Activated CD4-positive, alpha-beta T cell treated with anti-CD3 and anti-CD28 coated beads for 1 hour (primary cell): Measurements from ENCODE around the gene SRC.

ENCODE experiments used
- DNase-seq: peaks from one replicate; pipeline ENCODE4 v3.0.0-alpha.2; 2020

SRC gene

GRCh38 chr20:37437676-37438075 is 91.7 kb downstream of the SRC start:
- DNase-seq = no peak

DNA sequence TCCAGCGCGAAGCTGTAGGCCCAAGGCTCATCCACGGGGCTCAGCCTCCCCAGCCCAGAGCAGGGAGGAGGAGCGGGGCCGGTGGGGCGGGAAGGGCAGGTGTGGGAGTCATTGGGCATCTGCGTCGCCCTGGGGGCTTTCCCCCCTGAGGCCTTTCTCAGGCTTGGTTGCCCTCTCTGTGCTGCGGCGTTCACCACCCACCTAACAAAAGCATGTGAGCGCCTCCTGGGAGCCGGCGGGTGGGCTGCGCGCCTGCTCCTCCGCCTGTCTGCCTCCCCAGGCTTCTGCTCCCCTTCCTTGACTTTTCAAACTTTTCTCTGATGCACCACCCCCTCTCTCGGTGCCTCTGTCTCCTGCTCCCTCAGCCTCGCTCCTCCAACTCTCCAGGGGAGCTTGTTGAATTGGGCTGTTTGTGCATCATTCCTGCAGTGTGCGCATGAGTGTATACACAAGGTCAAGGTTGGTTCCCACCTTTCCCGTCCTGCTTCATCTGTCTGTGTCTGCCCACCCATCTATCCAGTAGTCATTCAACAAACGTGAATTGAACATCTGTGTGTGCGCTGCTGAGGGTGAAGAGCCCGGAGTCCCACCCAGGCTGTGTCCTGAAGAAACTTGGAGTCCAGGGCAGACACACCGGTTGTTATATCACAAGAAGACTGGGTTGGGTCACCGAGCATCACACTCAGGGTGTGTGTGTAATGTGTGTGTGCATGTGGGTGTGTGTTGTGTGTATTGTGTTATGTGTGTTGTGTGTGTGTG is 92.7 kb downstream of the SRC start:
- DNase-seq = no peak

DNA sequence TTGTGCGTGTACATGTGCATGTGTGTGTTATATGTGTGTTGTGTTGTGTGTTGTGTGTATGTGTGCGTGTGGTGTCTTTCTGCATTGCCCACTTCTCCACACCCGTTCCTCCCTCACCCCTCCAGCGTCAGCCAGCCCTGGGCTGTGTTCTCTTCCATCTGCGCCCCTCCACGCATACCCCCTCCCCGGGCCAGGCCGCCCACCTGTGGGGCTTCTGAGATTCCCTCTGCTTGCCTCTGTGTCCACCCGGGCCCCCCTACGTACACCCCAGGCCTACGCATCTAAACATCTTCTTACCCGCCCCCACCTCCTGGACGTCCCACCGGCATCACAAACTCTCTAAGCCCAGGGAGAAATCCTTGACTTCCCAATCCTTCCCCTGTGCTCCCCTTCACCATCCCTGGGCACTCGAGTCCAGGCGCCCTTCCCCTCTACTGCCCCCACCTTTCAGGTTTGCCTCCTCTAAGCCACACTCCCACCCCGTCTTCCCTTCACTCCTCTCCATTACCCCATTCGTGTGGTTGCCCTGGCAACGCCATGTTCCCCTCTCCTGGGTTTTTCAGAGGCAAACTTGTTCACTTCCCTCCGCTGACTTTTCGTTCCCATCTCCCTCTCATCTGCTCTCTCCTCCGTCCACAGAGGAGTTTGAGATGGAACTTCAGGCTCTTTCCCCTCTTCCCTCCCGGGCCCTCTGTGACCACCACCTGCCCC is 93.4 kb downstream of the SRC start:
- DNase-seq = no peak

GRCh38 chr20:37441023-37441422 is 95.1 kb downstream of the SRC start:
- DNase-seq = no peak

GRCh38 chr20:37442547-37442946 is 96.6 kb downstream of the SRC start:
- DNase-seq = no peak

DNA sequence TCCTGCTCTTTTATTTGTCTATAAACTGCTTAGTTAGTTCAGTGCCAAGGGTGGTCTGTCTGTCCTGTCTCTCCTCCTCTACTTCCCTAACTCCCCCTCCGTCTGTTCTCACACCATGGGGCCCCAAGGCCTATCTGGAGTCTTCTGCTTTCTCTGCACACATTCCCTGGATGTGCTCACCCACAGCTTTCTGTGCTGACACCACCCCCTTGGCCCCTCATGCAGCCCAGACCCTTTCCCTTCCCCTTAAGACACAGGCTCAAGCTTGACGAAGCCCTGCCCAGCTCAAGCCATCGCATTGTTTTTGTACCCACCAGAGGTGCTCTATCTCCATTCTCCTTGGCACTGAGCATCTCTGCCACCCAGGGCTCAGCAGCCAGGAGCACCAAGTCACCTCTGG is 97.0 kb downstream of the SRC start:
- no peak for DNase-seq

DNA sequence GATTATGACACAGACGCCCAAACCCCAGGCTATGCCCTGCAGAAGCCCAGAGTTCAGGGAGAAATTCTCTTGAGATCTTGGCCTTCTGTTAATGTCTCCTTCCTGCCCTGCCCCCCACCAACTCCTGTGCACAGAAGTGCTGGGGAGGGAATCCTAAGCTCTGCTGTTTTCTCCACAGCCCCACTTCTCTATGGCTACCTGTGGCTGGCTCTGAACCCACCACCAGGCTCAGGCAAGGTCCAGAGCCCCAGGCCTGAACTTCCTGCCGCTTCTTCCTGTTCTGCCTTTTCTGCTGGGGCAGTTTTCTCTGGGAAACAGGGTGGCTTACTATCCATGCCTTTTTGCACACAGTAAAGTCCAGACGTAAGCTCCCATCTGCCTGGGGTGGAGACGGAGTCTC is 97.7 kb downstream of the SRC start:
- no peak for DNase-seq

- no peak for DNase-seq
Measured at GRCh38 chr20:37445041-37445440, 99.1 kb downstream of the SRC start.

DNA sequence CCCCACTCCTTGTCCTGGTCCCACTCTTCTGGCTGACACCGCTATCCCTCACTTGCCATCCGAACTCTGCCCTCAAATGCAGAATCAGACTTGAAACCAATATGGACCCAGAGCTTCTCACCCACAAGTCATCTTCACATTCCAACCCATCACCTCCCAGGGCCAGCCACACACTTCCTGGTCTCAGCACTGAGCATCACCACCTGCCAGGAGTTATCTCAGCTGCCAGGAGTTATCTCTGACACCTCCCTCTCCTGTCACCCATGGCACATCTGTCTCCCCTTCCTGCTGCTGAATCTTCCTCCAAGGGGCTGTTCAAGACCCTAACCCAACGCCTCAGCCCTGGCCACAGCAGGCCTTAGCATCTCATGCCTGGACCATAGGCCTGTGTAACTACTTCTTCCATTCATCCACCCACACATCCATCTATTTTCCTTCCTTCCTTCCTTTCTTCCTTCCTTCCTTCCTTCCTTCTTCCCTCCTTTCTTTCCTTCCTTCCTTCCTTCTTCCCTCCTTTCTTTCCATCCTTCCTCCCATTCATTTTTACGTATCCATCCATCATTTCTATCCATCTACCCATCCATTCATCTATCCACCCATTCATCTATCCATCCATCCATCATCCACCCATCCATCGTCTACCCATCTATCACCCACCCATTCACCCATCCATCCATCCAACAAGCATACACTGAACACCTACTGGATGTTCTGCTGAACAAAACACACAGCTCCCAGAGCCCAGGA is 100.5 kb downstream of the SRC start:
- DNase-seq = no peak

GRCh38 chr20:37447688-37448087 is 101.7 kb downstream of the SRC start:
- DNase-seq = no peak

DNA sequence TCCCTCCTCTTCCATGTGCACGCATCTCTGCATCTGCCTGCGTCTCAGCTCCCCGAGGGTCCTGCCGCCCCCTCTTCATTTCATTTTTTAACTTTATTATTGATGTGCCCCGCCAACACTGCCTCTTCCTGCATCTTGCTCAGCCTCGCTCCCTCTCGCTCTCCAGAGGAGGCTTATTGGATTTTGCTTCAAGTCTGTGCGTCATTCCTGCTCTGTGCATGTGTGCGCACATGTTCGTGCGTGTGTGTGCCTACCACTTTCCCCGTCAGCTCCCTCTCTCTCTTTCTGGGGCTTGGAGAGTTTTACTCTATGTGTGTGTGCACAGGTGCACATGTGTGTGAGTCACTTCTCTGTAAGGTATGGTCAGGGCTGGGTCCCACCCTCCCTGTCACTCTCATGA is 103.3 kb downstream of the SRC start:
- no peak for DNase-seq

DNA sequence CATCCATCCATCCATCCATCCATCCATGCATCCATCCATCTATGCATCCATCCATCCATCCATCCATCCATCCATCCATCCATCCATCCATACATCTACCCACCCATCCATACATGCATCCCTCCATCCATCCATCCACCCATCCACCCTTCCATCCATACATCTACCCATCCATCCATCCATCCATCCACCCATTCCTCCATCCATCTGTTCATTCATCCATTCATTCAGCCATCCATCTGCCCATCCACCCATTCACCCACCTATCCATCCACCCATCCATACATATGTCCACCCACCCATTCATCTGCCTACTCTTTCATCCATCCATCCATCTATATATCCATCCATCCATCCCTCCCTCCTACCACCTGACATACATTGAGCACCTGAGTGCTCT is 104.4 kb downstream of the SRC start:
- no peak for DNase-seq

DNA sequence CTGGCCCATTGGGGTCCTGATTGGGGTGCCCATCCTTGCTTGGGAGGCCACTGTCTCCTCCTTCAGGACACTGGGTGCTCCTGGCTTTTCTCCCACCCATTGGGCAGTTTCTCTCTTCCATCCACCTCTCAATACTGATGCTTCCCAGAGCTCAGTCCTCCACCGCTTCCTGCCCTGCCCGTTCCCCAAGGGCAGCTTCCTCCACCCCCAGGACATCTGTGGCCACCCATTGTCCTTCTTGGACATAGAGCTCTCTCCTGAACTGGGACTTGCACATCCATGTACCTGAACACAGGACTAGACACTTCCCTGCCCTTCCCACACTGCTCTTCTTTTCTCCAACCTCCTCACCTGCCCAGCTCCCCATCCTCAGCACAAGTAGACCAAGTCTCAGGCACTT is 105.7 kb downstream of the SRC start:
- no peak for DNase-seq

GRCh38 chr20:37452236-37452635 is 106.3 kb downstream of the SRC start:
- DNase-seq = no peak

GRCh38 chr20:37453288-37453687 is 107.3 kb downstream of the SRC start:
- DNase-seq = no peak

- DNase-seq = no peak
Measured at GRCh38 chr20:37453836-37454235, 107.9 kb downstream of the SRC start.

DNA sequence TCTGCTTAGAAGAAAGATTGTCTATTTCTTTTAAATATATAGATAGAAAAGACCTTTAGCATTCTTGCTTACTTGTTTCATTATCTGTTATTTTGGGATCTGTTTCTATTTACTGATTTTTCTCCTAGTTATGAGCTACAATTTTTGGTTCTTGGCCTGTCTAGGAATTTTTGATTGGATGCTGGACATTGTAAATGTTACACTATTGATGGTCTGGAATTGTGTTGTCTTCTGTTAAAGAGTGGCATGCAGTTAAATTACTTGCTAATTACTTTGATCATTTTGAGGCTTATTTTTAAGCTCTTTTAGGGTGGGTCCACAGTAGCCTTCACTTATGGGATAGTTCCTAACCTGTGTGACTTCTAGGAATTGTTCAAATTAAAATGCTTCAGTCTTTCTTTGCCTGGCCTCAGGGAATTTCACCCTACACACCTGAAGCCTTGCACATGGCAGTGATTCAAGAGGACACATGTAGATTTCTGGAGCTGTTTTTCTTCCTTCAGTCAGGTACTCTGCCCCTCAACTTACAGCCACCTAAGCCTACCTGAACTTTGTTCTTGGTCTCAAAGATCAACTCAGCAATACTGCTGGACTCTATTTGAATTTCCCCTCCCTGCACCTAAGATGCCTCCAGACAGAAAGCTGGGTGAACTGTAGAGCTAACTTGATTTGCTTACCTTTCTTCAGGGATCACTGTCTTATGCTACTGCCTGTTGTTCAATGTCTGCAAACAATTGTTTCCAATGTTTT is 108.9 kb downstream of the SRC start:
- DNase-seq = no peak
